ENCODE results near the gene GCLM.
"Not testable (repeated sequence)": the region's sequence is repeated elsewhere in the genome, so short reads cannot be mapped to it uniquely, and the experiment has no call there.

The GCLM gene

GRCh38 chr1:93909146-93910050, at the start of gene GCLM:
GCLM (minus strand) TSS chr1:93909430; CDS start chr1:93909163, 267 bp downstream.
- DNase-seq = peak; percentile 97

- peak; percentile 4 for DNase-seq
Measured at GRCh38 chr1:93958726-93959100, 49.5 kb upstream of the GCLM start.

GRCh38 chr1:93958032-93958725, 48.9 kb upstream of the GCLM start:
- DNase-seq = no peak

- no peak for DNase-seq
Measured at GRCh38 chr1:93955765-93956164, 46.5 kb upstream of the GCLM start.

- not testable (repeated sequence) for DNase-seq
Measured at GRCh38 chr1:93947002-93947686, 37.9 kb upstream of the GCLM start.

- no peak for DNase-seq
Measured at GRCh38 chr1:93938461-93939145, 29.4 kb upstream of the GCLM start.

GRCh38 chr1:93937997-93938396, 28.8 kb upstream of the GCLM start:
- no peak for DNase-seq

GRCh38 chr1:93925206-93925605, 16.0 kb upstream of the GCLM start:
- no peak for DNase-seq

- DNase-seq = no peak
Measured at GRCh38 chr1:93919780-93920179, 10.6 kb upstream of the GCLM start.

GRCh38 chr1:93917302-93917701, 8.1 kb upstream of the GCLM start:
- no peak for DNase-seq

- not testable (repeated sequence) for DNase-seq
Measured at GRCh38 chr1:93910880-93911279, 1.6 kb upstream of the GCLM start.

- DNase-seq = no peak
Measured at GRCh38 chr1:93910305-93910704, 1.1 kb upstream of the GCLM start.

GRCh38 chr1:93908394-93909145, 660 bp downstream of the GCLM start:
- peak; percentile 17 for DNase-seq

GRCh38 chr1:93907718-93908117, 1.5 kb downstream of the GCLM start:
- DNase-seq = no peak

GRCh38 chr1:93906480-93906879, 2.8 kb downstream of the GCLM start:
- DNase-seq = no peak

GRCh38 chr1:93905734-93906133, 3.5 kb downstream of the GCLM start:
- DNase-seq = peak; percentile 6

GRCh38 chr1:93905051-93905450, 4.2 kb downstream of the GCLM start:
- DNase-seq = no peak

GRCh38 chr1:93904228-93904627, 5.0 kb downstream of the GCLM start:
- DNase-seq = peak; percentile 35

GRCh38 chr1:93900723-93901504, 8.3 kb downstream of the GCLM start:
- DNase-seq = no peak

GRCh38 chr1:93899543-93900207, 9.6 kb downstream of the GCLM start:
- no peak for DNase-seq

- no peak for DNase-seq
Measured at GRCh38 chr1:93888900-93889299, 20.3 kb downstream of the GCLM start.
